ENCODE measurements around the gene ELP1. TPM values are rescaled to one million over a fixed set of nuclear protein-coding genes. Genes with fewer than 3 reads are reported as not detected.

The ELP1 gene
- total RNA-seq, 1 experiment from 2014 or later = 53.6 TPM

GRCh38 chr9:108861464-108861863 lies 72.5 kb downstream of the ELP1 start:
- Histone ChIP-seq H3K36me3 (ENCODE audit: low read depth, low read length) (no peaks in the 10 kb centered on the region), H3K27ac (ENCODE audit: low read length) (no peak overlapping the region), H3F3A (ENCODE audit: low read length, unreplicated experiment) (no peaks in the 10 kb centered on the region), H4K20me1 (ENCODE audit: low read length) (no peaks in the 10 kb centered on the region), H2AFZ (ENCODE audit: low read length) (no peak overlapping the region), H3K79me2 (ENCODE audit: low read length) (no peaks in the 10 kb centered on the region), H3K4me3 (ENCODE audit: low read length) (no peak overlapping the region), H3K9me2 (replicated peaks; ENCODE audit: low read length) (no peaks in the 10 kb centered on the region), H3K9me3 (ENCODE audit: low read length) (no peaks in the 10 kb centered on the region), H3K4me2 (ENCODE audit: low read length) (no peak overlapping the region), H3K27me3 (ENCODE audit: low read length) (no peaks in the 10 kb centered on the region), H3K4me1 (ENCODE audit: insufficient read depth, low read length) (no peaks in the 10 kb centered on the region), H3K9ac (ENCODE audit: low read length) (no peak overlapping the region)
- BruUV-seq (replicated peaks) = no TSS peak
- DNase-seq = no peak
- POLR2A ChIA-PET (ENCODE audit: unreplicated experiment) = no interaction called here
- CTCF ChIA-PET = no interaction called here
- TF ChIP-seq EZH2phosphoT487 (IDR thresholded peaks at IDR 0.05; ENCODE audit: borderline replicate concordance, low read length) = no peak
- no peak for TF ChIP-seq CTCF (conservative IDR thresholded peaks at IDR 0.05; ENCODE audit: low read depth, low read length)
- no peak for TF ChIP-seq EZH2 (IDR thresholded peaks at IDR 0.05; ENCODE audit: low read length, unreplicated experiment)
- no peak for ATAC-seq
- intact Hi-C loops (cut with micrococcal nuclease) = no loop called here

- ATAC-seq (no peak), DNase-seq (no peak)
- Histone ChIP-seq H2AFZ (ENCODE audit: low read length) (no peak overlapping the region), H3K4me2 (ENCODE audit: low read length) (no peak overlapping the region), H3K9me3 (ENCODE audit: low read length) (no peaks in the 10 kb centered on the region), H3K4me1 (ENCODE audit: insufficient read depth, low read length) (no peaks in the 10 kb centered on the region), H3K9ac (ENCODE audit: low read length) (no peak overlapping the region), H3K36me3 (ENCODE audit: low read depth, low read length) (no peaks in the 10 kb centered on the region), H3F3A (ENCODE audit: low read length, unreplicated experiment) (no peaks in the 10 kb centered on the region), H3K27me3 (ENCODE audit: low read length) (no peaks in the 10 kb centered on the region), H3K4me3 (ENCODE audit: low read length) (no peak overlapping the region), H3K27ac (ENCODE audit: low read length) (no peak overlapping the region), H4K20me1 (ENCODE audit: low read length) (no peaks in the 10 kb centered on the region), H3K9me2 (replicated peaks; ENCODE audit: low read length) (no peaks in the 10 kb centered on the region), H3K79me2 (ENCODE audit: low read length) (no peaks in the 10 kb centered on the region)
- ChIA-PET CTCF (no interaction called here), POLR2A (ENCODE audit: unreplicated experiment) (no interaction called here)
- BruUV-seq (replicated peaks) = no TSS peak
- intact Hi-C loops (cut with micrococcal nuclease) = no loop called here
- TF ChIP-seq CTCF (conservative IDR thresholded peaks at IDR 0.05; ENCODE audit: low read depth, low read length) (no peak), EZH2phosphoT487 (IDR thresholded peaks at IDR 0.05; ENCODE audit: borderline replicate concordance, low read length) (no peak)
Measured at GRCh38 chr9:108860764-108861163, 73.2 kb downstream of the ELP1 start.

- H3K9me3 ChIP-seq (ENCODE audit: low read length) = no peaks in the 10 kb centered on the region
- no peak overlapping the region for H3K27ac ChIP-seq (ENCODE audit: low read length)
- TF ChIP-seq CTCF (conservative IDR thresholded peaks at IDR 0.05; ENCODE audit: low read depth, low read length) (no peak), EZH2 (IDR thresholded peaks at IDR 0.05; ENCODE audit: low read length, unreplicated experiment) (no peak), EZH2phosphoT487 (IDR thresholded peaks at IDR 0.05; ENCODE audit: borderline replicate concordance, low read length) (no peak)
- no peak for ATAC-seq
- no TSS peak for BruUV-seq (replicated peaks)
- no peaks in the 10 kb centered on the region for H3K36me3 ChIP-seq (ENCODE audit: low read depth, low read length)
- ChIA-PET CTCF (no interaction called here), POLR2A (ENCODE audit: unreplicated experiment) (no interaction called here)
- no peaks in the 10 kb centered on the region for H4K20me1 ChIP-seq (ENCODE audit: low read length)
- H3K27me3 ChIP-seq (ENCODE audit: low read length) = no peaks in the 10 kb centered on the region
- DNase-seq = no peak
- no peak overlapping the region for H2AFZ ChIP-seq (ENCODE audit: low read length)
- no peaks in the 10 kb centered on the region for H3K9me2 ChIP-seq (replicated peaks; ENCODE audit: low read length)
- no peak overlapping the region for H3K4me3 ChIP-seq (ENCODE audit: low read length)
- H3K4me1 ChIP-seq (ENCODE audit: insufficient read depth, low read length) = no peaks in the 10 kb centered on the region
- intact Hi-C loops (cut with micrococcal nuclease) = no loop called here
- no peaks in the 10 kb centered on the region for H3F3A ChIP-seq (ENCODE audit: low read length, unreplicated experiment)
- no peak overlapping the region for H3K4me2 ChIP-seq (ENCODE audit: low read length)
- H3K79me2 ChIP-seq (ENCODE audit: low read length) = no peaks in the 10 kb centered on the region
- H3K9ac ChIP-seq (ENCODE audit: low read length) = no peak overlapping the region
Measured at GRCh38 chr9:108860354-108860753, 73.6 kb downstream of the ELP1 start.

All from PC-3 (cell line).